ENCODE measurements around the gene GPX6. TPM values are rescaled to one million over a fixed set of nuclear protein-coding genes. Genes with fewer than 3 reads are reported as not detected.
"Not testable (repeated sequence)": the region's sequence is repeated elsewhere in the genome, so short reads cannot be mapped to it uniquely, and the experiment has no call there.

GPX6 gene
- total and polyA plus RNA-seq, 4 donors = 1.1 TPM; not detected in 3

DNA sequence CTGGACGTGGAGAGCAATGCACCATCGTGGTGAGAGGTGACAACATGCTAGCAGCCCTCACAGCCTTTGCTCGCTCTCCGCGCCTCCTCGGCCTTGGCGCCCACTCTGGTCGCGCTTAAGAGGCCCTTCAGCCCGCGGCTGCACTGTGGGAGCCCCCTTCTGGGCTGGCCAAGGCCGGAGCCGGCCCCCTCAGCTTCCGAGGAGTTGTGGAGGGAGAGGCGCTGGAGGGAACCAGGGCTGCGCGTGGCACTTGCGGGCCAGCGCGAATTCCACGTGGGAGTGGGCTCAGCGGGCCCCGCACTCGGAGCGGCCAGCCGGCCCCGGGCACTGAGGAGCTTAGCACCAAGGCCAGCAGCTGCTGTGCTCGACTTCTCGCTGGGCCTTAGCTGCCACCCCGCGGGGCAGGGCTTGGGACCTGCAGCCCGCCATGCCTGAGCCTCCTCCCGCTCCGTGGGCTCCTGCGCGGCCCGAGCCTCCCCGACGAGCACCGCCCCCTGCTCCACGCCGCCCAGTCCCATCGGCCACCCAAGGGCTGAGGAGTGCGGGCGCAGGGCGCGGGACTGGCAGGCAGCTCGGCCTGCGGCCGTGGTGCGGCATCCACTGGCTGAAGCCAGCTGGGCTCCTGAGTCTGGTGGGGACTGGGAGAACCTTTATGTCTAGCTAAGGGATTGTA, 3.8 kb downstream of the GPX6 start:
- peaks cover 0 to 11% (median 0%) of the 10 kb centered on the region in 5 donors for H3K4me1 ChIP-seq (ENCODE audit: control insufficient read depth in 5 of 5, insufficient read depth in 5 of 5, low read length in 5 of 5)
- H3K4me3 ChIP-seq = no peak overlapping the region
- WGBS, 2 donors = 95 to 96% methylated on average over 51 of the region's 51 CpGs
- peaks cover 0 to 13% (median 0%) of the 10 kb centered on the region in 4 donors for H3K9me3 ChIP-seq (ENCODE audit: control insufficient read depth in 4 of 4, insufficient read depth in 3 of 4, low read length in 3 of 4)
- ATAC-seq (ENCODE audit: insufficient read depth, low FRiP score) (no peak), DNase-seq (no peak)
- H3K27ac ChIP-seq (ENCODE audit: low read depth in 1 of 2, low read length in 1 of 2) = no peak overlapping the region
- no peaks in the 10 kb centered on the region for H3K36me3 ChIP-seq (ENCODE audit: control insufficient read depth in 4 of 4, insufficient read depth in 4 of 4, low read length in 4 of 4)
- TF ChIP-seq, protein P1, sequence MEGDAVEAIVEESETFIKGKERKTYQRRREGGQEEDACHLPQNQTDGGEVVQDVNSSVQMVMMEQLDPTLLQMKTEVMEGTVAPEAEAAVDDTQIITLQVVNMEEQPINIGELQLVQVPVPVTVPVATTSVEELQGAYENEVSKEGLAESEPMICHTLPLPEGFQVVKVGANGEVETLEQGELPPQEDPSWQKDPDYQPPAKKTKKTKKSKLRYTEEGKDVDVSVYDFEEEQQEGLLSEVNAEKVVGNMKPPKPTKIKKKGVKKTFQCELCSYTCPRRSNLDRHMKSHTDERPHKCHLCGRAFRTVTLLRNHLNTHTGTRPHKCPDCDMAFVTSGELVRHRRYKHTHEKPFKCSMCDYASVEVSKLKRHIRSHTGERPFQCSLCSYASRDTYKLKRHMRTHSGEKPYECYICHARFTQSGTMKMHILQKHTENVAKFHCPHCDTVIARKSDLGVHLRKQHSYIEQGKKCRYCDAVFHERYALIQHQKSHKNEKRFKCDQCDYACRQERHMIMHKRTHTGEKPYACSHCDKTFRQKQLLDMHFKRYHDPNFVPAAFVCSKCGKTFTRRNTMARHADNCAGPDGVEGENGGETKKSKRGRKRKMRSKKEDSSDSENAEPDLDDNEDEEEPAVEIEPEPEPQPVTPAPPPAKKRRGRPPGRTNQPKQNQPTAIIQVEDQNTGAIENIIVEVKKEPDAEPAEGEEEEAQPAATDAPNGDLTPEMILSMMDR (IDR thresholded peaks at IDR 0.05; ENCODE audit: control extremely low read depth, extremely low read depth) = no peak
- no peaks in the 10 kb centered on the region for H3K27me3 ChIP-seq (ENCODE audit: control insufficient read depth in 3 of 3, insufficient read depth in 3 of 3, low read length in 2 of 3)
- no peak overlapping the region for H3K9ac ChIP-seq (ENCODE audit: insufficient read depth in 1 of 2, low read length in 2 of 2)

DNA sequence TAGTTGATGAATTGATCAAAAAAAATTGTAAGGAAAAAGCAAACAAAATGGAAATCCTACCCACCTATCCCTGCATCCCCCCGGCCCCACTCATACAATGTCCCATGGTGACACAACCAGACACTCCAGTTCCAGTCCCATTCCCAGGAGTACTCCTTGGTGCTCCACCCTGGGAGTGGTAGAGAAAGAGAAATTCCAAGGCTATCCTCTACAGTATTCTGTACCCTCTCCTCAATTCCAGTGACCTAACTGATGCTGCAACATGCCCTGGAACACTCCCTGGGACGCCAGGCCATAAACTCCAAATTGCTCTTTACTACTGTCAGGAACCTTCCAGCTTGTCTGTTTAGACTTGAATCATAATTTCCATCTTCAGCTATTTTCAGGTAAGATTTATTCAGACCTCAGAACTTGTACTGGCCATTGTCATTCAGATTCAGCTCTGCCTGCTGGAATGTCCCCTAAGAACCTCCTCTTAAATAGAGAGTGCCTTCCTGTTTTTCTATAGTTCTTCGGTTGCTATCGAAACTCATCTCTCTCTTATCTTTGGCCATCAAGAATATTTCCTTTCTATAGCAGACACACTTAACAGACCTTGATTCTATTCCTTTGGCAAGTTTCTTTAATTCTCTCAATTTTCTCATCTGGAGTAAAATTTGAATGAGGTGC, 8.7 kb downstream of the GPX6 start:
- WGBS, 2 donors = 48 to 58% methylated on average over 4 of the region's 4 CpGs
- DNase-seq = no peak
- H3K4me3 ChIP-seq = no peak overlapping the region
- no peaks in the 10 kb centered on the region for H3K36me3 ChIP-seq (ENCODE audit: control insufficient read depth in 4 of 4, insufficient read depth in 4 of 4, low read length in 4 of 4)
- ATAC-seq (ENCODE audit: insufficient read depth, low FRiP score) = no peak
- H3K27ac ChIP-seq (ENCODE audit: low read depth in 1 of 2, low read length in 1 of 2) = no peak overlapping the region
- TF ChIP-seq, protein P1 (IDR thresholded peaks at IDR 0.05; ENCODE audit: control extremely low read depth, extremely low read depth) = no peak
- no peak overlapping the region for H3K9ac ChIP-seq (ENCODE audit: insufficient read depth in 1 of 2, low read length in 2 of 2)
- no peaks in the 10 kb centered on the region for H3K27me3 ChIP-seq (ENCODE audit: control insufficient read depth in 3 of 3, insufficient read depth in 3 of 3, low read length in 2 of 3)
- H3K4me1 ChIP-seq (ENCODE audit: control insufficient read depth in 5 of 5, insufficient read depth in 5 of 5, low read length in 5 of 5) = no peaks in the 10 kb centered on the region
- H3K9me3 ChIP-seq (ENCODE audit: control insufficient read depth in 4 of 4, insufficient read depth in 3 of 4, low read length in 3 of 4) = peaks cover 0 to 6% (median 0%) of the 10 kb centered on the region in 4 donors

DNA sequence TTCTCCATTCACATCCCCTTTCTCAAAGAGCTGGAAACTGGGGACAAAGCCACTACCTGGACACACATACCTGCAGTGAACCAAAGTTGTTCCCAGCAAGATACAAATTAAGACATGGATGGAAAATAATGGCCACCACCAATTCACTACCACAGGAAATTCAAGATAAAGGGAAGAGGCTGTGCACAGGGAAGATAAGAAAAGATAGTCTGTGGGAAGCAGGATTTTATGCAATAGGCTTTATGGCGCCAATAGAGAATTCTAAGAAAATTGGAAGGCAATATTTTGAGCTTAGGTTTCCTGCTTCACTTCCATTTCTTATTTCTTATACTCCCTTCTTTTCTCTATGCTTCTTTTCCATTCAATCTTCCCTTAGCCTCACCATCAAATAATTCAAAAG, 9.9 kb downstream of the GPX6 start:
- no peaks in the 10 kb centered on the region for H3K4me1 ChIP-seq (ENCODE audit: control insufficient read depth in 5 of 5, insufficient read depth in 5 of 5, low read length in 5 of 5)
- H3K27ac ChIP-seq (ENCODE audit: low read depth in 1 of 2, low read length in 1 of 2) = no peak overlapping the region
- no peak overlapping the region for H3K4me3 ChIP-seq
- H3K36me3 ChIP-seq (ENCODE audit: control insufficient read depth in 4 of 4, insufficient read depth in 4 of 4, low read length in 4 of 4) = no peaks in the 10 kb centered on the region
- DNase-seq = no peak
- 83 to 86% methylated on average over 1 of the region's 1 CpG for WGBS, 2 donors
- ATAC-seq (ENCODE audit: insufficient read depth, low FRiP score) = no peak
- no peaks in the 10 kb centered on the region for H3K27me3 ChIP-seq (ENCODE audit: control insufficient read depth in 3 of 3, insufficient read depth in 3 of 3, low read length in 2 of 3)
- H3K9ac ChIP-seq (ENCODE audit: insufficient read depth in 1 of 2, low read length in 2 of 2) = no peak overlapping the region
- H3K9me3 ChIP-seq (ENCODE audit: control insufficient read depth in 4 of 4, insufficient read depth in 3 of 4, low read length in 3 of 4) = peaks cover 0 to 3% (median 0%) of the 10 kb centered on the region in 4 donors
- TF ChIP-seq, protein P1 (IDR thresholded peaks at IDR 0.05; ENCODE audit: control extremely low read depth, extremely low read depth) = no peak

DNA sequence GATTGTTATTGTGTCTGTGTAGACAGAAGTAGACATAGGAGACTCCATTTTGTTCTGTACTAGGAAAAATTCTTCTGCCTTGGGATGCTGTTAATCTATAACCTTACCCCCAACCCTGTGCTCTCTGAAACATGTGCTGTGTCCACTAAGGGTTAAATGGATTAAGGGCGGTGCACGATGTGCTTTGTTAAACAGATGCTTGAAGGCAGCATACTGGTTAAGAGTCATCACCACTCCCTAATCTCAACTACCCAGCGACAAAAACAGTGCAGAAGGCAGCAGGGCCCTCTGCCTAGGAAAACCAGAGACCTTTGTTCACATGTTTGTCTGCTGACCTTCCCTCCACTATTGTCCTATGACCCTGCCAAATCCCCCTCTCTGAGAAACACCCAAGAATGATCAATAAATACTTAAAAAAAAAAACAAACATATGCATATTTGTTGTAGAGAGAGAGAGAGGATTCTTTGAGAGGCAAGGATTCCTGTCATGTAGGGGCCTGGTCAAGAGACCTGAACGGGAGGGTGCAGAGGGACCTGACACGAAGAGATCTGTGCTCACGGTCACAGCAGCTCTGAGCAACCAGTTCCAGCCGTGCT, 12.8 kb downstream of the GPX6 start:
- 64 to 78% methylated on average over 7 of the region's 7 CpGs for WGBS, 2 donors
- H3K9ac ChIP-seq (ENCODE audit: insufficient read depth in 1 of 2, low read length in 2 of 2); H3K9me3 ChIP-seq (ENCODE audit: control insufficient read depth in 4 of 4, insufficient read depth in 3 of 4, low read length in 3 of 4); H3K36me3 ChIP-seq (ENCODE audit: control insufficient read depth in 4 of 4, insufficient read depth in 4 of 4, low read length in 4 of 4); H3K4me3 ChIP-seq; H3K27ac ChIP-seq (ENCODE audit: low read depth in 1 of 2, low read length in 1 of 2); H3K4me1 ChIP-seq (ENCODE audit: control insufficient read depth in 5 of 5, insufficient read depth in 5 of 5, low read length in 5 of 5); DNase-seq; ATAC-seq (ENCODE audit: insufficient read depth, low FRiP score); H3K27me3 ChIP-seq (ENCODE audit: control insufficient read depth in 3 of 3, insufficient read depth in 3 of 3, low read length in 2 of 3): not testable (repeated sequence)

DNA sequence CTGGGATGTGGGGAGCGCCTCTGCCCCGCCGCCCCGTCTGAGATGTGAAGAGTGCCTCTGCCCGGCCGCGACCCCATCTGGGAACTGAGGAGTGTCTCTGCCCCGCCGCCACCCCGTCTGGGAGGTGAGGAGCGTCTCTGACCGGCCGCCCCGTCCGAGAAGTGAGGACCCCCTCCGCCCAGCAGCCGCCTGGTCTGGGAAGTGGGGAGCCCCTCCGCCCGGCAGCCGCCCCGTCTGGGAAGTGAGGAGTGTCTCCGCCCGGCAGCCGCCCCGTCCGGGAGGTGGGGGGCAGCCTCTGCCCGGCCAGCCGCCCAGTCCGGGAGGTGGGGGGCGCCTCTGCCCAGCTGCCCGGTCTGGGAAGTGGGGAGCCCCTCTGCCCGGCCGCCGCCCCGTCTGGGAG, 13.5 kb downstream of the GPX6 start:
- H3K4me3 ChIP-seq; ATAC-seq (ENCODE audit: insufficient read depth, low FRiP score); H3K4me1 ChIP-seq (ENCODE audit: control insufficient read depth in 5 of 5, insufficient read depth in 5 of 5, low read length in 5 of 5); H3K27me3 ChIP-seq (ENCODE audit: control insufficient read depth in 3 of 3, insufficient read depth in 3 of 3, low read length in 2 of 3); H3K27ac ChIP-seq (ENCODE audit: low read depth in 1 of 2, low read length in 1 of 2); H3K9me3 ChIP-seq (ENCODE audit: control insufficient read depth in 4 of 4, insufficient read depth in 3 of 4, low read length in 3 of 4); DNase-seq; H3K36me3 ChIP-seq (ENCODE audit: control insufficient read depth in 4 of 4, insufficient read depth in 4 of 4, low read length in 4 of 4); H3K9ac ChIP-seq (ENCODE audit: insufficient read depth in 1 of 2, low read length in 2 of 2): not testable (repeated sequence)
- WGBS, 2 donors = 93 to 97% methylated on average over 32 to 35 of the region's 35 CpGs
